Gastroesophageal sphincter (tissue), 3 donors: ENCODE data around the gene GGPS1.

Source experiments
- EP300 ChIP-seq: sonication (generic); formaldehyde crosslinking; IDR thresholded peaks from one replicate; pipeline ENCODE4 v1.6.1; 2017; ENCODE audit warnings: antibody characterized with exemption, mild to moderate bottlenecking
- POLR2AphosphoS5 ChIP-seq: sonication (generic); formaldehyde crosslinking; IDR thresholded peaks from one replicate; pipeline ENCODE4 v1.6.1; 2017; ENCODE audit warnings: antibody characterized with exemption
- TF ChIP-seq, protein P1 (sequence below), 4 experiments: fragments of 200-600 bp in 2 of 4; fragments of 450-650 bp in 2 of 4; sonication (generic) in 1 of 4; IDR thresholded peaks; one replicate each; pipeline ENCODE4 v1.5.1; 2017 to 2019; ENCODE audit warnings: antibody characterized with exemption in 4 of 4, mild to moderate bottlenecking in 2 of 4, moderate library complexity in 2 of 4

- TF ChIP-seq, protein P1, sequence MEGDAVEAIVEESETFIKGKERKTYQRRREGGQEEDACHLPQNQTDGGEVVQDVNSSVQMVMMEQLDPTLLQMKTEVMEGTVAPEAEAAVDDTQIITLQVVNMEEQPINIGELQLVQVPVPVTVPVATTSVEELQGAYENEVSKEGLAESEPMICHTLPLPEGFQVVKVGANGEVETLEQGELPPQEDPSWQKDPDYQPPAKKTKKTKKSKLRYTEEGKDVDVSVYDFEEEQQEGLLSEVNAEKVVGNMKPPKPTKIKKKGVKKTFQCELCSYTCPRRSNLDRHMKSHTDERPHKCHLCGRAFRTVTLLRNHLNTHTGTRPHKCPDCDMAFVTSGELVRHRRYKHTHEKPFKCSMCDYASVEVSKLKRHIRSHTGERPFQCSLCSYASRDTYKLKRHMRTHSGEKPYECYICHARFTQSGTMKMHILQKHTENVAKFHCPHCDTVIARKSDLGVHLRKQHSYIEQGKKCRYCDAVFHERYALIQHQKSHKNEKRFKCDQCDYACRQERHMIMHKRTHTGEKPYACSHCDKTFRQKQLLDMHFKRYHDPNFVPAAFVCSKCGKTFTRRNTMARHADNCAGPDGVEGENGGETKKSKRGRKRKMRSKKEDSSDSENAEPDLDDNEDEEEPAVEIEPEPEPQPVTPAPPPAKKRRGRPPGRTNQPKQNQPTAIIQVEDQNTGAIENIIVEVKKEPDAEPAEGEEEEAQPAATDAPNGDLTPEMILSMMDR (IDR thresholded peaks at IDR 0.05) = no peak
- TF ChIP-seq EP300 = no peak
- TF ChIP-seq POLR2AphosphoS5 = no peak
Measured at GRCh38 chr1:235325854-235326253, 2.5 kb upstream of the GGPS1 start.
